GM21717 (cell line): ENCODE results near the gene C1orf105.
"Not testable (repeated sequence)": the region's sequence is repeated elsewhere in the genome, so short reads cannot be mapped to it uniquely, and the experiment has no call there.

Source experiments
- ATAC-seq: cut with Tn5 transposase; IDR thresholded peaks from one replicate; pipeline ENCODE4 v1.9.1; 2021; ENCODE audit warnings: mild to moderate bottlenecking, moderate library complexity; ENCODE audit not compliant: unreplicated experiment

C1orf105 gene

GRCh38 chr1:172420385-172420784 lies at the start of gene C1orf105:
TSS of gene C1orf105 (plus strand) at chr1:172420685. CDS start at chr1:172420886, 201 bp downstream.
- ATAC-seq = no peak

- ATAC-seq = not testable (repeated sequence)
Measured at GRCh38 chr1:172371646-172372045, 48.8 kb upstream of the C1orf105 start.

- ATAC-seq = no peak
Measured at GRCh38 chr1:172373864-172374263, 46.6 kb upstream of the C1orf105 start.

- ATAC-seq = no peak
Measured at GRCh38 chr1:172375211-172375631, 45.3 kb upstream of the C1orf105 start.

GRCh38 chr1:172376431-172376830 lies 44.1 kb upstream of the C1orf105 start:
- ATAC-seq = no peak

- no peak for ATAC-seq
Measured at GRCh38 chr1:172377565-172377964, 42.9 kb upstream of the C1orf105 start.

GRCh38 chr1:172378109-172378760 lies 42.2 kb upstream of the C1orf105 start:
- no peak for ATAC-seq

GRCh38 chr1:172380441-172381244 lies 39.8 kb upstream of the C1orf105 start:
- ATAC-seq = peak; percentile 77

GRCh38 chr1:172381946-172382345 lies 38.5 kb upstream of the C1orf105 start:
- no peak for ATAC-seq

- no peak for ATAC-seq
Measured at GRCh38 chr1:172382406-172382805, 38.1 kb upstream of the C1orf105 start.

GRCh38 chr1:172382990-172383389 lies 37.5 kb upstream of the C1orf105 start:
- no peak for ATAC-seq

GRCh38 chr1:172383536-172383935 lies 36.9 kb upstream of the C1orf105 start:
- no peak for ATAC-seq

GRCh38 chr1:172384656-172385055 lies 35.8 kb upstream of the C1orf105 start:
- ATAC-seq = no peak

- ATAC-seq = no peak
Measured at GRCh38 chr1:172386046-172386445, 34.4 kb upstream of the C1orf105 start.

- no peak for ATAC-seq
Measured at GRCh38 chr1:172388490-172388889, 32.0 kb upstream of the C1orf105 start.

- peak; percentile 3 for ATAC-seq
Measured at GRCh38 chr1:172390301-172390682, 30.2 kb upstream of the C1orf105 start.

- ATAC-seq = peak; percentile 63
Measured at GRCh38 chr1:172390683-172391551, 29.6 kb upstream of the C1orf105 start.

- no peak for ATAC-seq
Measured at GRCh38 chr1:172391976-172392375, 28.5 kb upstream of the C1orf105 start.

GRCh38 chr1:172393354-172393753 lies 27.1 kb upstream of the C1orf105 start:
- no peak for ATAC-seq

- ATAC-seq = peak; percentile 66
Measured at GRCh38 chr1:172394141-172394751, 26.2 kb upstream of the C1orf105 start.

GRCh38 chr1:172394811-172395210 lies 25.7 kb upstream of the C1orf105 start:
- ATAC-seq = no peak
